Bronchus fibroblast of lung (primary cell): ENCODE measurements around the gene VENTX. TPM values are rescaled to one million over a fixed set of nuclear protein-coding genes. Genes with fewer than 3 reads are reported as not detected.

Source experiments
- total RNA-seq: library from RNA; depleted of rRNA; stranded (reverse); fragments of >200 nt; gene quantifications from 2 replicates; pipeline ENCODE4 v1.2.3, GENCODE V29; 2015

Gene VENTX, protein sequence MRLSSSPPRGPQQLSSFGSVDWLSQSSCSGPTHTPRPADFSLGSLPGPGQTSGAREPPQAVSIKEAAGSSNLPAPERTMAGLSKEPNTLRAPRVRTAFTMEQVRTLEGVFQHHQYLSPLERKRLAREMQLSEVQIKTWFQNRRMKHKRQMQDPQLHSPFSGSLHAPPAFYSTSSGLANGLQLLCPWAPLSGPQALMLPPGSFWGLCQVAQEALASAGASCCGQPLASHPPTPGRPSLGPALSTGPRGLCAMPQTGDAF
- not detected in 2 replicates for total RNA-seq

DNA sequence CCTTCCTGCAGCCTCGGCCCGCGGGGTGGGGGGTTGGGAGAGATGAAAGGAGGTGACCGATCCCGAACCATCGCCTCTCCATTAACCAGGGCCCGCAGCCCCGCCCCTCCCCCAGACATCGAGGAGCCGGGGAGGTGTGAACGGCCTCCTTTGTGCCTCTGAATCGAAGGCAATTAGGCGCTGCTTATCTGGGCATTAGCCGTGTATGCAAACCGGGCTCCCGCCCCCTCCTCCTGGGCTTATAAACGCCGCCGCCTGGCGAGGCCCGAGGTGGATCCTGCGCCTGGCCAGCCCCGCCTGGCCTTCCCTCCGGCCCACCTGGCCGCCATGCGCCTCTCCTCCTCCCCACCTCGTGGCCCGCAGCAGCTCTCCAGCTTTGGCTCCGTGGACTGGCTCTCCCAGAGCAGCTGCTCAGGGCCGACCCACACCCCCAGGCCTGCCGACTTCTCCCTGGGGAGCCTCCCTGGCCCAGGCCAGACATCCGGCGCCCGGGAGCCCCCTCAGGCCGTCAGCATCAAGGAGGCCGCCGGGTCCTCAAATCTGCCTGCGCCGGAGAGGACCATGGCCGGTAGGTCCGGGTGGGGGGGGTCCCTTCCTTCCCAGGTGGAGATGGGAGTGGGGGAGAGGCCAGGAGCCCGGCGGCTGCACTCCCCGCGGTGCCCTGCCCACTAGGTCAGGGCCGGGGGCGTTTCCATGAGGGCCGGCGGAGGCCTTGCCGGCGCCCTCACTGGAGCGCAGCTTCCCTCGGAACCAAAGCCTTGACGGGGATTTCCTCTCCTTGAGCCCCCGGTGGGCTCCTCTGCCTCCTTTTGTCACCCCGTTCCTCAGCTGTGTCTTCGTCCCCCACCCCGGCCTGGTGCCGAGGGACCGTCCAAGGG lies at the start of gene VENTX:
Gene VENTX, plus strand, starts transcription at position 268 of the 878 bp plus-strand sequence. Its CDS starts 60 bp downstream, at position 328.

GRCh38 chr10:133230044-133230361 lies 7.7 kb upstream of the VENTX start, which contains the start of gene UTF1:
Gene UTF1, plus strand, starts transcription at chr10:133230217. Its CDS starts 72 bp downstream, at chr10:133230289.

GRCh38 chr10:133276435-133277201 lies 39.0 kb downstream of the VENTX start, which contains the start of gene ADAM8:
Gene ADAM8, minus strand, starts transcription at chr10:133276868. Its CDS starts 51 bp downstream, at chr10:133276817.

Other genes starting within 250 kb of the VENTX start
- not detected in 2 replicates for gene ADGRA1, start 149.9 kb upstream of the VENTX start, total RNA-seq
- 0.15 and 0.17 TPM in 2 replicates for gene KNDC1, start 77.6 kb upstream of the VENTX start, total RNA-seq
- not detected in 2 replicates for gene UTF1, start 7.6 kb upstream of the VENTX start, total RNA-seq
- gene ADAM8, start 39.0 kb downstream of the VENTX start, total RNA-seq: 1.2 and 2.0 TPM in 2 replicates
- 60.2 and 62.2 TPM in 2 replicates for gene TUBGCP2, start 71.0 kb downstream of the VENTX start, total RNA-seq
- 59.2 and 59.7 TPM in 2 replicates for gene ZNF511, start 71.1 kb downstream of the VENTX start, total RNA-seq
- 1.0 TPM in 1 of 2 replicates, not detected in the other for gene CALY, start 99.0 kb downstream of the VENTX start, total RNA-seq
- not detected in 2 replicates for gene PRAP1, start 109.5 kb downstream of the VENTX start, total RNA-seq
- gene FUOM, start 120.2 kb downstream of the VENTX start, total RNA-seq: 24.9 and 32.7 TPM in 2 replicates
- 94.8 and 105 TPM in 2 replicates for gene ECHS1, start 135.5 kb downstream of the VENTX start, total RNA-seq
- 4.4 and 4.6 TPM in 2 replicates for gene PAOX, start 141.4 kb downstream of the VENTX start, total RNA-seq
- gene MTG1, start 156.3 kb downstream of the VENTX start, total RNA-seq: 34.3 and 34.8 TPM in 2 replicates
- gene SPRN, start 186.8 kb downstream of the VENTX start, total RNA-seq: 0.59 and 1.2 TPM in 2 replicates
- gene SCART1, start 216.1 kb downstream of the VENTX start, total RNA-seq: 0.15 and 0.34 TPM in 2 replicates